WERI-Rb-1 (cell line): ENCODE measurements around the gene DRAXIN.

Source experiments
- DNase-seq: peaks from one replicate; pipeline ENCODE4 v3.0.0-alpha.2; 2020
- H3K27ac ChIP-seq: fragments of 250-450 bp; sonication (Bioruptor Pico); 2 replicates; pipeline ENCODE4 v1.5.1; 2020; ENCODE audit warnings: mild to moderate bottlenecking, moderate library complexity
- H3K27me3 ChIP-seq: fragments of 250-450 bp; sonication (Bioruptor Pico); 2 replicates; pipeline ENCODE4 v1.5.1; 2021; ENCODE audit warnings: mild to moderate bottlenecking, low read depth, moderate library complexity; ENCODE audit not compliant: insufficient read depth, severe bottlenecking
- H3K36me3 ChIP-seq: fragments of 250-450 bp; sonication (Bioruptor Pico); 2 replicates; pipeline ENCODE4 v1.5.1; 2020; ENCODE audit warnings: mild to moderate bottlenecking, moderate library complexity
- H3K4me3 ChIP-seq: 2 replicates; pipeline ENCODE4 v1.5.1; 2011; ENCODE audit warnings: low read depth, mild to moderate bottlenecking, control low read depth, low read length
- H3K9me3 ChIP-seq: fragments of 250-450 bp; sonication (Bioruptor Pico); 2 replicates; pipeline ENCODE4 v1.5.1; 2021; ENCODE audit warnings: mild to moderate bottlenecking, moderate library complexity; ENCODE audit not compliant: severe bottlenecking
- TF ChIP-seq, protein P1 (sequence below): IDR thresholded peaks from 2 replicates; pipeline ENCODE4 v1.5.1; 2011; ENCODE audit warnings: low read depth, mild to moderate bottlenecking, control low read depth, inconsistent platforms, low read length

The DRAXIN gene

DNA sequence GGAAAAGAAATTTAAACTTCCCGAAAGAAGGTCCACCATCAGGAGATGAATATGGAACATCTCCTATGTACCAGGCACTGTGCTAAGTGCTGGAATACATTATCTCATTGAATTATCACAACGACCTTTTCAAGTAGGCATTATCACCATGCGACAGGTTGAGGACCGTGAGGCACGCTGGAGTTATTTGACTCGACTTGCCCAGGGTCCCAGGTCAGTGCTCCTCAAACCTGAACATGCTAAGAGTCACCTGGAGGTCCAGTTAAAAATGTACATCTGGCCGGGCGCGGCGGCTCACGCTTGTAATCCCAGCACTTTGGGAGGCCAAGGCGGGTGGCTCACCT is 28.5 kb downstream of the DRAXIN start:
- no peak overlapping the region for H3K4me3 ChIP-seq
- TF ChIP-seq, protein P1, sequence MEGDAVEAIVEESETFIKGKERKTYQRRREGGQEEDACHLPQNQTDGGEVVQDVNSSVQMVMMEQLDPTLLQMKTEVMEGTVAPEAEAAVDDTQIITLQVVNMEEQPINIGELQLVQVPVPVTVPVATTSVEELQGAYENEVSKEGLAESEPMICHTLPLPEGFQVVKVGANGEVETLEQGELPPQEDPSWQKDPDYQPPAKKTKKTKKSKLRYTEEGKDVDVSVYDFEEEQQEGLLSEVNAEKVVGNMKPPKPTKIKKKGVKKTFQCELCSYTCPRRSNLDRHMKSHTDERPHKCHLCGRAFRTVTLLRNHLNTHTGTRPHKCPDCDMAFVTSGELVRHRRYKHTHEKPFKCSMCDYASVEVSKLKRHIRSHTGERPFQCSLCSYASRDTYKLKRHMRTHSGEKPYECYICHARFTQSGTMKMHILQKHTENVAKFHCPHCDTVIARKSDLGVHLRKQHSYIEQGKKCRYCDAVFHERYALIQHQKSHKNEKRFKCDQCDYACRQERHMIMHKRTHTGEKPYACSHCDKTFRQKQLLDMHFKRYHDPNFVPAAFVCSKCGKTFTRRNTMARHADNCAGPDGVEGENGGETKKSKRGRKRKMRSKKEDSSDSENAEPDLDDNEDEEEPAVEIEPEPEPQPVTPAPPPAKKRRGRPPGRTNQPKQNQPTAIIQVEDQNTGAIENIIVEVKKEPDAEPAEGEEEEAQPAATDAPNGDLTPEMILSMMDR: no peak

DNA sequence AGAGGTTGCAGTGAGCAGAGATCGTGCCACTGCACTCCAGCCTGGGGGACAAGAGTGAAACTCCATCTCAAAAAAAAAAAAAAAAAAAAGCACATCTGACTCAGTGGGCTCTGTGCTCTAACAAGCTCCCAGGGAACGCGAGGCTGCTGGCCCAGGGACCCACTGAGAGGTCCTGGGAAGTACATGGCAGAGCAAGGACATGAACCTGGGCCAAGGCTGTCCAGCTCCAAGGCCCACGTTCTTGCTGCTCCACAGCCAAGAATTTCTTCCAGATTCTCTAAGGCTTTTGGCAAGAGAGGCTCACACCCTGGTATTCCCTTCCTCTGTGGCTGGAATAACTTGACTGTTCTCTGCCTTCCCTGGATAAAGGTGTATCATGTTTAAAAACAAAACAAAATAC is 29.0 kb downstream of the DRAXIN start:
- no peak overlapping the region for H3K4me3 ChIP-seq
- no peaks in the 10 kb centered on the region for H3K27me3 ChIP-seq
- H3K27ac ChIP-seq: no peak overlapping the region
- no peaks in the 10 kb centered on the region for H3K9me3 ChIP-seq
- DNase-seq: no peak
- TF ChIP-seq, protein P1: no peak
- H3K36me3 ChIP-seq: peaks cover 4% of the 10 kb centered on the region

More for the DNA sequence above, 28.5 kb downstream of the DRAXIN start:
- no peaks in the 10 kb centered on the region for H3K9me3 ChIP-seq
- H3K27ac ChIP-seq: peak overlapping the region; percentile 66; the same call in 1 of the 2 replicates
- peaks cover 4% of the 10 kb centered on the region for H3K36me3 ChIP-seq
- no peak for DNase-seq
- no peaks in the 10 kb centered on the region for H3K27me3 ChIP-seq

DNA sequence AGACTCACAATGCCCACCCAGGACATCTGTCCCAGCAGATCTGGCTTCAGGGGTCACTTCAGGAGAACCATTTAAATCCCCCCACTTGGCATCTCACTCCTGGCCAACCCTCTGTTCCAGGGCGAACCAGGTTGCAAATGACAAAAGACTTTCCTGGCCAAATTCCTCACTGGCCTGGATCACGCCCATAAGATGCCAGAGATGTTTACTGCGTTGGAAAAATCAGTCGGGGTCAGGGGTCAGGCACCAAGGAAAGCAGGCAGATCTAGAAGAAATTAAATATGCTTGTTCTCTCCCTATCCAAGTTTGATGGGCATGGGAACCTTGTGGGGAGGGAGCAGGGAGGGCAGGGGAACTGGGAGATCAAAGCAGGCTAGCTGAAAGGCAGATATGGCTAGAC is 29.8 kb downstream of the DRAXIN start:
- TF ChIP-seq, protein P1: no peak
- Histone ChIP-seq H3K27ac (no peak overlapping the region), H3K27me3 (no peaks in the 10 kb centered on the region), H3K4me3 (no peak overlapping the region), H3K36me3 (peaks cover 4% of the 10 kb centered on the region), H3K9me3 (no peaks in the 10 kb centered on the region)
- DNase-seq: no peak

DNA sequence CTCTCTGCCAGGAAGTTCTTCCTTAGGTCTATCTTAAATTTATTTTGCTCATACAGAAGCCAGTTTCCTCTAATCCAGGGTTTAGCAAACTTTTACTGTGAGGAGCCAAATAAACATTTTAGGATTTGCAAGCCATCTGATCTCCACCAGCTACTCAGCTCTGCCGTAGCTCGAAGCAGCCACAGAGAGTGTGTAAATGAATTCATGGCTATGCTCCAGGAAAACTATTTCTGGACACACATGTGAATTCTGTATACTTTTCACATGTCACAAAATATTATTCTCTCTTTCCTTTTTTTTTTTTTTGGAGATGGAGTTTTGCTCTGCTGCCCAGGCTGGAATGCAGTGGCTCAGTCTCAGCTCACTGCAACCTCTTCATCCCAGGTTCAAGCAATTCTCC is 31.0 kb downstream of the DRAXIN start:
- TF ChIP-seq, protein P1: no peak
- Histone ChIP-seq H3K36me3 (peaks cover 4% of the 10 kb centered on the region), H3K27ac (no peak overlapping the region), H3K4me3 (no peak overlapping the region), H3K27me3 (no peaks in the 10 kb centered on the region), H3K9me3 (no peaks in the 10 kb centered on the region)
- no peak for DNase-seq

DNA sequence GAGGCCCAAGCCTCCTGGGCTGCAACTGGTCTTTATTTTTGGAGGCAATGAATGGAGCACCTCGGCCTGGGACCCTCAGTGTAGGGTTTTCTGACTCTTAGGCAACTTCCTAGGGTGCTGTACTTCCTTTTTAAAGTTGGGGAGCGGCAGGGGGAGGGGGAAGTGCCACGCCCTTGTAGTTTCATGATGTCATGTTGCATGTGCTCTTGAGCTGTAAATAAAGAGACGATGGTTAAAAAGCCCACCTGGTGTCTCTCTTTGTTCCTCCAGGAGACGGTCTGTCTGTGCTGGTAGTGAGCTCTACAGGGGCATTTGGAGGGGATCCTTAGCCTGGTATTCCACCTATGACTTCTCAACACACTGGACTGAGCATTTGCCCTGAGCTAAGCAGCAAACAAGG is 34.1 kb downstream of the DRAXIN start:
- H3K27me3 ChIP-seq: no peaks in the 10 kb centered on the region
- TF ChIP-seq, protein P1: no peak
- no peak for DNase-seq
- no peak overlapping the region for H3K4me3 ChIP-seq
- H3K9me3 ChIP-seq: no peaks in the 10 kb centered on the region
- peak overlapping the region; percentile 12; the same call in 1 of the 2 replicates for H3K27ac ChIP-seq
- H3K36me3 ChIP-seq: no peaks in the 10 kb centered on the region

DNA sequence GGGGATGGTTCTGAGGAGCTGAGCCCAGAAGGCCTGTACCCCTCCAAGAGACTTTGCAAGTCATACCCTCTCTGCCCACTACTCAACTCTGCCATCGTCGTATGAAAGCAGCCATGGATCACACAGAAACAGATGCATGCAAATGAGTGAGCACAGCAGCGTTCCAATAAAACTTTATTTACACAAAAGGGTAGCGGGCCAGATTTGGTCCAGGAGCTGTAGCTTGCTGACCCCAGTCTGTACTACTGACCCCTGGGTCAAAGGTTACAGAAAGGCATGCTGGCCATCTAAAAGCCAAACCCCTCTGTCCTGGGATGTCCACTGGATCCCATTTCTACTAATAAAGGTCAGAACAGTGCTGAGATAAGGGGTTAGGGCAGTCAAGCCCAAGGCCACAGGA is 35.6 kb downstream of the DRAXIN start:
- Histone ChIP-seq H3K36me3 (no peaks in the 10 kb centered on the region), H3K27me3 (no peaks in the 10 kb centered on the region), H3K9me3 (no peaks in the 10 kb centered on the region), H3K4me3 (no peak overlapping the region), H3K27ac (no peak overlapping the region)
- TF ChIP-seq, protein P1: no peak
- no peak for DNase-seq
